Endometrium (tissue), 2 donors: ENCODE data around the gene NUAK1.

Source experiments
- FAIRE-seq: peaks from 2 replicates; lab custom pipeline; 2012; peaks lifted over from hg19 to GRCh38; lab: Jason Lieb, UNC
- donor health status: control.
- donor health status: control.

NUAK1 gene

GRCh38 chr12:106130474-106131113 is 8.2 kb downstream of the NUAK1 start:
- FAIRE-seq: no peak

- FAIRE-seq: no peak
Observed at GRCh38 chr12:106128585-106129328, 10.0 kb downstream of the NUAK1 start.

- no peak for FAIRE-seq
Observed at GRCh38 chr12:106127338-106128126, 11.2 kb downstream of the NUAK1 start.

- FAIRE-seq: no peak
Observed at GRCh38 chr12:106126441-106127337, 12.1 kb downstream of the NUAK1 start.

- no peak for FAIRE-seq
Observed at GRCh38 chr12:106125351-106126095, 13.2 kb downstream of the NUAK1 start.

GRCh38 chr12:106123551-106124081 is 15.1 kb downstream of the NUAK1 start:
- no peak for FAIRE-seq

- FAIRE-seq: no peak
Observed at GRCh38 chr12:106123110-106123509, 15.6 kb downstream of the NUAK1 start.

GRCh38 chr12:106122004-106122403 is 16.8 kb downstream of the NUAK1 start:
- FAIRE-seq: no peak

GRCh38 chr12:106120519-106121105 is 18.1 kb downstream of the NUAK1 start:
- FAIRE-seq: no peak

GRCh38 chr12:106119301-106119700 is 19.5 kb downstream of the NUAK1 start:
- no peak for FAIRE-seq

- no peak for FAIRE-seq
Observed at GRCh38 chr12:106118381-106119130, 20.2 kb downstream of the NUAK1 start.

GRCh38 chr12:106115440-106115839 is 23.3 kb downstream of the NUAK1 start:
- no peak for FAIRE-seq

GRCh38 chr12:106114447-106115068 is 24.2 kb downstream of the NUAK1 start:
- no peak for FAIRE-seq

GRCh38 chr12:106113824-106114446 is 24.8 kb downstream of the NUAK1 start:
- no peak for FAIRE-seq

GRCh38 chr12:106113446-106113823 is 25.3 kb downstream of the NUAK1 start:
- FAIRE-seq: no peak

GRCh38 chr12:106113042-106113441 is 25.7 kb downstream of the NUAK1 start:
- FAIRE-seq: no peak

- FAIRE-seq: no peak
Observed at GRCh38 chr12:106112145-106112821, 26.5 kb downstream of the NUAK1 start.

GRCh38 chr12:106110626-106111300 is 28.0 kb downstream of the NUAK1 start:
- FAIRE-seq: no peak
